Measurements from ENCODE around the gene CDK12. TPM values are rescaled to one million over a fixed set of nuclear protein-coding genes. Genes with fewer than 3 reads are reported as not detected.
A peak's percentile ranks its signal among the peaks of the same experiment; 100 is the strongest.
"Not testable (repeated sequence)": the region's sequence is repeated elsewhere in the genome, so short reads cannot be mapped to it uniquely, and the experiment has no call there.

CDK12 gene
- total RNA-seq, 1 experiment from 2014 or later, result 13.3 TPM

DNA sequence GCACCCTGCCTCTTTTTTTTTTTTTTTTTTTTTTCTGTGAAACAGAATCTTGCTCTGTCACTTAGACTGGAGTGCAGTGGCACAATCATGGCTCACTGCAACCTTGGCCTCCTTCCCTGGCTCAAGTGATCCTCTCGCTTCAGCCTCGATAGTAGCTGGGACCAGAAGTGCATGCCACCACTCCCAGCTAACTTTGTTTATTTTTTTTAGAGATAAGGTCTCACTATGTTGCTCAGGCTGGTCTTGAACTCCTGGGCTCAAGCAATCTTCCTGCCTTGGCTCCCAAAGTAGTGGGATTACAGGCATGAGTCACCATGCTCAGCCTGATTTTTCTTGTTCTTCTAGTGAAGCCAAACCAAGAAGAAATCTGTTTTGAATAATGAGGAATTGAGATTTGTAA, 25.0 kb downstream of the CDK12 start:
- in situ Hi-C loops (cut with HindIII; ENCODE audit: low pct_unique_long_range_greater_than_20kb, low sequenced_read_pairs), result no loop called here
- peak; percentile 51 for DNase-seq (ENCODE audit: low read depth)

DNA sequence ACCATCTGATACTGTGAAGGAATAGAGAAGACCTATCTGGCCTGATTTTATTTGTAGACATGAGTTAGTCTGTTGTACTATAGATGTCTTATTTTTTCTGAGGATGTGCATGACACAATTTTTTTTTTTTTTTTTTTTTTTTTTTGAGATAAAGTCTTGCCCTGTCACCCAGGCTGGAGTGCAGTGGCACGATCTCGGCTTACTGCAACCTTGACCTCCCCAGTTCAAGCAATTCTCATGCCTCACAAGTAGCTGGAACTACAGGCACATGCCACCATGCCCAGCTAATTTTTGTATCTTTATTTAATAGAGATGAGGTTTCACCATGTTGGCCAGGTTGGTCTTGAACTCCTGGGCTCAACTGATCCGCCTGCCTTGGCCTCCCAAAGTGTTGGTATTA, 26.2 kb downstream of the CDK12 start:
- DNase-seq (ENCODE audit: low read depth); in situ Hi-C loops (cut with HindIII; ENCODE audit: low pct_unique_long_range_greater_than_20kb, low sequenced_read_pairs): not testable (repeated sequence)

DNA sequence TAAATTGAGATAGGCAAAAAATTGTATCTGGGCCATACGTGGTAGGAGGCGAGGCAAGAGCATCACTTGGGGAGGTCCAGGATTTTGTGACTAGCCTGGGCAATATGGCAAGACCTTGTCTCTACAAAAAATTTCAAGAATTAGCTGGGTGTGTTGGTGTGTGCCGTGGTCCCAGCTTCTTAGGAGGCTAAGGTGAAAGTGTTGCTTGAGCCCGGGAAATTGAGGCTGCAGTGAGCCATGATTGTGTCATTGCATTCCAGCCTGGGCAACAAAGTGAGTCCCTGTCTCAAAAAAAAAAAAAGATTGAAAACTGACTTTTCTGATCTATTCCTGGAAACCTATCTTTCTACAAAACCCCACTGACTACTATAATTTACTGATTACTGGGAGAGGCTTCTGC, 26.7 kb downstream of the CDK12 start:
- DNase-seq (ENCODE audit: low read depth), result no peak
- in situ Hi-C loops (cut with HindIII; ENCODE audit: low pct_unique_long_range_greater_than_20kb, low sequenced_read_pairs), result no loop called here

DNA sequence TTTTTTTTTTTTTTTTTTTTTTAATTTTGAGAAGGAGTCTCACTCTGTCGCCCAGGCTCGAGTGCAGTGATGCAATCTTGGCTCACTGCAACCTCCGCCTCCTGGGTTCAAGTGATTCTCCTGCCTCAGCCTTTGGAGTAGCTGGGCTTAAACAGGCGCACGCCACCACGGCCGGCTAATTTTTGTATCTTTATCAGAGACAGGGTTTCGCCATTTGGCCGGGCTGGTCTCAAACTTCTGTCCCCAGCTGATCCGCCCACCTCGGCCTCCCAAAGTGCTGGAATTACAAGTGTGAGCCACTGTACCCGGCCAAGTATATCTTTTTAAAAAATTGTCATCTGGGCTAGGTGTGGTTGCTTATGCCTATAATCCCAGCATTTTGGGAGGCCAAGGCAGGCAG, 35.6 kb downstream of the CDK12 start:
- in situ Hi-C loops (cut with HindIII; ENCODE audit: low pct_unique_long_range_greater_than_20kb, low sequenced_read_pairs); DNase-seq (ENCODE audit: low read depth): not testable (repeated sequence)

DNA sequence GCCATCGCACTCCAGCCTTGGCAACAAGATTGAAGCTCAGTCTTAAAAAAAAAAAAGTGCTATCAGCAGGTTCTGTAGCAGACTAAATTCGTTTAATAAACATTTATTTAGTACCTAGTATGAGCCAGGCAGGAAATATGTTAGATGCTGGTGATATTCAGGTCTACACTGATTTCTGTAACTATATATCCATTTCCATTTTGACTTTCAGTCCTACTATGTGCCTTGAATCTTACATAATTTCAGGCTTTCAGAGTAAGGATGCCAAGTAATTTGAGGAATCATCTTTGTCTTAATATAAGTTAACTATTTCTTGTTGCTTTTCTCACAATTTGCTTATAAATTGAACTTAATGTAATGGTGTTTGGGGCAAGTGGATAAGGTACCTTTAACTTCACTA, 46.2 kb downstream of the CDK12 start:
- DNase-seq (ENCODE audit: low read depth), result no peak
- in situ Hi-C loops (cut with HindIII; ENCODE audit: low pct_unique_long_range_greater_than_20kb, low sequenced_read_pairs), result no loop called here

DNA sequence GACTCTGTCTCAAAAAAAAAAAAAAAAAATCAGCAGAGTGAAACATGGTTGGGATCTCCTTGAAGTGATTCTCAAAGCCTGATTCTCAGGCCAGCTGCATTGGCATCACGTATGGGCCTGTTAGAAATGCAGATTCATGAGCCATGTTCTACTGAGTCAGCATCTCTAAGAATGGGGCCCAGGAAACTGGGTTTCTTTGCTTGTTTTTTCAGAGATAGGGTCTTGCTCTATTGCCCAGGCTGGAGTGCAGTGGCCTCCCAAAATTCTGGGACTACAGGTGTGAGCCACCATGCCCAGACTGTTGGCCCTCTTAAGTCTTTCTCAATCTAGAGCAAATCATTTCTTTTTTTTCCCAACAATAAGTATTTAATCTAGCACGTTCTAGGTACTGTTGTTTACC, 47.7 kb downstream of the CDK12 start:
- DNase-seq (ENCODE audit: low read depth), result no peak
- in situ Hi-C loops (cut with HindIII; ENCODE audit: low pct_unique_long_range_greater_than_20kb, low sequenced_read_pairs), result no loop called here

DNA sequence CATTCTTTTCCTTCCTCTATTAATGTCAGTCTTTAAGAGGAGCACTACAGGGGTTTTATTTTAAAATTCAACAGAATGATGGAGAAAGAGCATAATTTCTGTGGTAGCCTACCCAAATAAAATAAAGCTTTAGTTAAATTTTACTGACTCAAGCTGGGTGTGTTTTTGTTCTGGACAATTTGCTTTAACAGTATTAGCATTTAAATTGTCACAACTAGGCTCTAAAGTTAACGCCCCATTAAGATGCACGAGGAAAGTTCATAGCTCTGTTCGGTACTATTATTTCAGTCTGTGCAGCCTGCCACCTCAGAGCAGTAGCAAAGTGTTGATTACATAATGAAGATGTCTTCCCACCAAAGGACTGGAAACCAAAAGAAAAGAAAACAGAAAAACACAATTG, 52.0 kb downstream of the CDK12 start:
- in situ Hi-C loops (cut with HindIII; ENCODE audit: low pct_unique_long_range_greater_than_20kb, low sequenced_read_pairs), result no loop called here
- no peak for DNase-seq (ENCODE audit: low read depth)

DNA sequence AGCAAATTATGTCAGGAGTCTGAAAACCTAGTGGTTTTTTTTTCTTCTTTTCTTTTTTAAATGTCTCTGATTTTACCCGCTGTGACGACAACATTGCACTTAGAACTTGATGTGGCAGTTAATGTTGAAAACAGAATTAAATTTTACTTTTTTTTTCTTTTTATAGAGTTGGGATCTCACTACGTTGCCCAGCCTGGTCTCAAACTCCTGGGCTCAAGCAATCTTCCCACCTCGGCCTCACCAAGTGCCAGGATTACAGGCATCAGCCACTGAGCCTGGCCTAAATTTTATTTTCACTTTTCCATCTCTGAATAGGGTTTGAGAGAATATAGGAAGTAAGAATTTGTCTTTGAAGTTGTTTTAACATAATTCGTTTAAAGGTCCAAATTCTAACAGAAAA, 52.6 kb downstream of the CDK12 start:
- in situ Hi-C loops (cut with HindIII; ENCODE audit: low pct_unique_long_range_greater_than_20kb, low sequenced_read_pairs), result no loop called here
- DNase-seq (ENCODE audit: low read depth), result no peak

DNA sequence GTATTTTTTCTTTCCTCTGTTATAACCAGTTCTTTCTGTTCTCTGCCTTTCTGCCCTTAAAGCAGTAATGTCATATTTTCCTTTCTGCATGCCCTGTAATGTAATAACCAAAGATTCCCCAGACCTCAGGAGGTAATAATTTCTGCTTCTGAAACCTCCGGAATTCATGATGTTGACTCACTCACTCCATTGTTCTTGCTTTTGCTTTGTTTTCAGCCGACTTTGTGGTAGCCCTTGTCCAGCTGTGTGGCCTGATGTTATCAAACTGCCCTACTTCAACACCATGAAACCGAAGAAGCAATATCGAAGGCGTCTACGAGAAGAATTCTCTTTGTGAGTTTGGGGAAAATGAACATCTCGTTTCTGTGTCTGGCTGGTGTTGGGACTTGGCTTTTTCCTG, 55.9 kb downstream of the CDK12 start:
- in situ Hi-C loops (cut with HindIII; ENCODE audit: low pct_unique_long_range_greater_than_20kb, low sequenced_read_pairs), result no loop called here
- DNase-seq (ENCODE audit: low read depth), result no peak

DNA sequence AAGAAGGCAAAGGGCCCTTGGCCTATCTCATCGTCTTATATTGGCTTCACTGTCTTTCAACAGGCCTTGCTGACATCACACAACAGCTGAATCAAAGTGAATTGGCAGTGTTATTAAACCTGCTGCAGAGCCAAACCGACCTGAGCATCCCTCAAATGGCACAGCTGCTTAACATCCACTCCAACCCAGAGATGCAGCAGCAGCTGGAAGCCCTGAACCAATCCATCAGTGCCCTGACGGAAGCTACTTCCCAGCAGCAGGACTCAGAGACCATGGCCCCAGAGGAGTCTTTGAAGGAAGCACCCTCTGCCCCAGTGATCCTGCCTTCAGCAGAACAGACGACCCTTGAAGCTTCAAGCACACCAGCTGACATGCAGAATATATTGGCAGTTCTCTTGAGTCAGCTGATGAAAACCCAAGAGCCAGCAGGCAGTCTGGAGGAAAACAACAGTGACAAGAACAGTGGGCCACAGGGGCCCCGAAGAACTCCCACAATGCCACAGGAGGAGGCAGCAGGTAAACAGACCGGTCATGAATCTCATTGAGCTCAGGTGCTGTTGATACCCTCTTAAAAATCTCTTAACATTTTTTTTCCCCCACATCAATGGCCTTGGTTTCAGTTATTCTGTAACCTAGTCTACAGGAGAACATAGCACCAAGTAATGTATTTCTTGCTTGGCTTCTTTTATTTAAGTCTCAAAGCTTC, 64.7 kb downstream of the CDK12 start:
- in situ Hi-C loops (cut with HindIII; ENCODE audit: low pct_unique_long_range_greater_than_20kb, low sequenced_read_pairs), result loop anchor here (25.0 kb wide), 1 partner anchor 161 kb away; the partner anchor contains the start of gene PGAP3
- DNase-seq (ENCODE audit: low read depth), result no peak

DNA sequence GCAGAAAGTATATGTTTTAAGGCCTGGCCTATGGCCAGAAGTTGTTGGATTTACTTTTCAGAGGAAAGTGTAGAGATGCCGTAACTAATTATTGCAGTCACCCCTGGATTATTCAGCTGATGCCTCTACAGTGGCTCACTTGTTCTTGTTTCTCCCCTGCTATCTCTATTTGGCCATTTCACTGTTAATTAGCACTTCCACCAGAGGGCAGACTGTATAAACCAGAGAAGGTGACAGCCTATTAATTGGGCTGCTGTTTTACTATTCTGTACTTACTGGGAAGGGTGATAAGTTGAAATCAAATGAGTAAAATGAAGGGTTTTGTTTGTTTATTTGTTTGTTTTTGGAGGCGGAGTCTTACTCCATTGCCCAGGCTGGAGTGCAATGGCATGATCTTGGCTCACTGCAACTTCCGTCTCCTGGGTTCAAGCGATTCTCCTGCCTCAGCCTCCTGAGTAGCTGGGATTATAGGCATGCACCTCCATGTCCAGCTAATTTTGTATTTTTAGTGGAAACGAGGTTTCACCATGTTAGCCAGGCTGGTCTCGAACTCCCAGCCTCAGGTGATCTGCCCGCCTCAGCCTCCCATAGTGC, 66.0 kb downstream of the CDK12 start:
- in situ Hi-C loops (cut with HindIII; ENCODE audit: low pct_unique_long_range_greater_than_20kb, low sequenced_read_pairs), result loop anchor here (25.0 kb wide), 1 partner anchor 160 kb away; the partner anchor contains the start of gene PGAP3
- peak; percentile 37 for DNase-seq (ENCODE audit: low read depth)

DNA sequence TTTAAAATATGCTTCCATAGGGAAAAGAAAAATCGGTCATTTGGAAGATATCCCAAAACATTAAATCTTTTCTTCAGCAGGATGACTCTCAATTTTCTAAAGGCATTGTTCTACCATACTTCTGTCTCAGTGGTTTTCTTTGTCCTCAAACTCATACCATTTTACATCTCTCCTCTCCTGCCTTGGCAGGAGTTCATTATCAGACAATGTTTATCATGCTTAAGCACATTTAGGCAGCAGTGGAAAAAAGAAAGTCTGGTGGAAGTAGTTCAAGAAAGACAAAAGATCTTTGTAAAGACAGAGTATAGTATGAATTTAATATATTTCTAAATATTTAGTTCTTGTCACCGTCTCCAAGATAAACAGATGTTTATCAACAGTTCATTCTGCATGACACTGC, 68.2 kb downstream of the CDK12 start:
- DNase-seq (ENCODE audit: low read depth), result no peak
- in situ Hi-C loops (cut with HindIII; ENCODE audit: low pct_unique_long_range_greater_than_20kb, low sequenced_read_pairs), result loop anchor here (25.0 kb wide), 1 partner anchor 158 kb away; the partner anchor contains the start of gene PGAP3

DNA sequence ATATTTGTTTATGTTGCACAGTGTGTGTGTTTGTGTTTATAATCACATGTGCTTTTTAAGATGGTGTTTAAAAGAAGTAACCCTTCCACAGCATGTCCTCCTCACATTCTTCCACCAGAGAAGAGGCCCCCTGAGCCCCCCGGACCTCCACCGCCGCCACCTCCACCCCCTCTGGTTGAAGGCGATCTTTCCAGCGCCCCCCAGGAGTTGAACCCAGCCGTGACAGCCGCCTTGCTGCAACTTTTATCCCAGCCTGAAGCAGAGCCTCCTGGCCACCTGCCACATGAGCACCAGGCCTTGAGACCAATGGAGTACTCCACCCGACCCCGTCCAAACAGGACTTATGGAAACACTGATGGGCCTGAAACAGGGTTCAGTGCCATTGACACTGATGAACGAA, 69.2 kb downstream of the CDK12 start:
- DNase-seq (ENCODE audit: low read depth), result no peak
- in situ Hi-C loops (cut with HindIII; ENCODE audit: low pct_unique_long_range_greater_than_20kb, low sequenced_read_pairs), result loop anchor here (25.0 kb wide), 1 partner anchor 157 kb away; the partner anchor contains the start of gene PGAP3

DNA sequence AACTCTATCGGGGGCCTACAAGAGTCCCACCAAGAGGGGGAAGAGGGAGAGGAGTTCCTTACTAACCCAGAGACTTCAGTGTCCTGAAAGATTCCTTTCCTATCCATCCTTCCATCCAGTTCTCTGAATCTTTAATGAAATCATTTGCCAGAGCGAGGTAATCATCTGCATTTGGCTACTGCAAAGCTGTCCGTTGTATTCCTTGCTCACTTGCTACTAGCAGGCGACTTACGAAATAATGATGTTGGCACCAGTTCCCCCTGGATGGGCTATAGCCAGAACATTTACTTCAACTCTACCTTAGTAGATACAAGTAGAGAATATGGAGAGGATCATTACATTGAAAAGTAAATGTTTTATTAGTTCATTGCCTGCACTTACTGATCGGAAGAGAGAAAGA, 70.0 kb downstream of the CDK12 start:
- in situ Hi-C loops (cut with HindIII; ENCODE audit: low pct_unique_long_range_greater_than_20kb, low sequenced_read_pairs), result loop anchor here (25.0 kb wide), 1 partner anchor 156 kb away; the partner anchor contains the start of gene PGAP3
- DNase-seq (ENCODE audit: low read depth), result no peak

DNA sequence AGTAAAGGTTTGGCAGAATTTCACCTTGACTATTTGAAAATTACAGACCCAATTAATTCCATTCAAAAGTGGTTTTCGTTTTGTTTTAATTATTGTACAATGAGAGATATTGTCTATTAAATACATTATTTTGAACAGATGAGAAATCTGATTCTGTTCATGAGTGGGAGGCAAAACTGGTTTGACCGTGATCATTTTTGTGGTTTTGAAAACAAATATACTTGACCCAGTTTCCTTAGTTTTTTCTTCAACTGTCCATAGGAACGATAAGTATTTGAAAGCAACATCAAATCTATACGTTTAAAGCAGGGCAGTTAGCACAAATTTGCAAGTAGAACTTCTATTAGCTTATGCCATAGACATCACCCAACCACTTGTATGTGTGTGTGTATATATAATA, 72.6 kb downstream of the CDK12 start:
- in situ Hi-C loops (cut with HindIII; ENCODE audit: low pct_unique_long_range_greater_than_20kb, low sequenced_read_pairs), result loop anchor here (25.0 kb wide), 1 partner anchor 153 kb away; the partner anchor contains the start of gene PGAP3
- no peak for DNase-seq (ENCODE audit: low read depth)

DNA sequence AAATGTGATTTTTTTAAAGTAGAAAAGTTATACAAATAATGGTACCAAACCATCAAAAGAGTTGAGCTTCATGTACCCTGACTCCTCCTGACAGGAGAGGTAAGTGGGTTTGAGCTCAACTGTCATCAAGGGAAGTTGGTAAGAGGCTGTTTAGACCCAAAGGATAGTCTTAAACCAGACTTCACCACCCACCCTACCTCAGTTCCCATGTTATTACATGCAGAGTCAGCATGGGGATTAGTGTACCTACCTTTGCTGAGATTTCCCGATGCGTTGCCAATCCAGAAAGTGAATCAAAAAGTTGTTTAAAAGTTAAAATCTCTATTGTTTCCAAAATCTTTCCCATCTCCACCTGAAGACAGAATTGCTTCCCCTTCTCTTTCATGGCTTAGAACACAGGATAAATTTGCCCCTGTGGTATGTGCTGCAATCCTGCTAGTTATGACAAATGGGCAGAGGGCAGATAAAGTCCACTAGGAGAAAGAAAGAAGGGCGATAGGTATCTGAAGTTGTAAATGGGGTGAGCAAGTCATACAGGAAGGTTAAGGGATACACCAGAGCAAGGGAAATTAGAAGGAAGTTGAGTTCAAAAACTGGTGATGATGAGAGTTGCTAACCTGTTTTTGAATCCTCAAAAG, 73.6 kb downstream of the CDK12 start:
- in situ Hi-C loops (cut with HindIII; ENCODE audit: low pct_unique_long_range_greater_than_20kb, low sequenced_read_pairs), result loop anchor here (25.0 kb wide), 1 partner anchor 152 kb away; the partner anchor contains the start of gene PGAP3
- DNase-seq (ENCODE audit: low read depth), result no peak

DNA sequence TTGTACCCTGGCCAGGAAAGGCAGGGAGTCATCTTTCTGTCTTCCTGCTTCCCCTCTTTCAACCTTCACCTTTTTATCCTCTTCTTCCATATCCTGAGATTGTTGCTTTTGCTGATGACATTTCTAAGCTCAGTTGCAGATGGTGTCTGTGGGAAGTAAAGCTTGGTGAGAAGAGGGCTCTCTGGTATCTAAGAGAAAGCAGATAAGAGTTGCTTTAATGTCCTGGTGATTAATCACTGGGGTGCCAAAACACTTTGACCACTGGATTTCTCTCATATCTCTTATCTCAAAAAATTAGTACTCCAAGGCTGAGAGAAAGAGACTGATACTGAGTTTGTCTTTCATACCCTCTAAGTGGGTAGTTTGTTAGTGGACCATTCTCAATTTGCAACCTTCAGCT, 75.2 kb downstream of the CDK12 start:
- DNase-seq (ENCODE audit: low read depth), result no peak
- in situ Hi-C loops (cut with HindIII; ENCODE audit: low pct_unique_long_range_greater_than_20kb, low sequenced_read_pairs), result loop anchor here (25.0 kb wide), 1 partner anchor 151 kb away; the partner anchor contains the start of gene PGAP3

DNA sequence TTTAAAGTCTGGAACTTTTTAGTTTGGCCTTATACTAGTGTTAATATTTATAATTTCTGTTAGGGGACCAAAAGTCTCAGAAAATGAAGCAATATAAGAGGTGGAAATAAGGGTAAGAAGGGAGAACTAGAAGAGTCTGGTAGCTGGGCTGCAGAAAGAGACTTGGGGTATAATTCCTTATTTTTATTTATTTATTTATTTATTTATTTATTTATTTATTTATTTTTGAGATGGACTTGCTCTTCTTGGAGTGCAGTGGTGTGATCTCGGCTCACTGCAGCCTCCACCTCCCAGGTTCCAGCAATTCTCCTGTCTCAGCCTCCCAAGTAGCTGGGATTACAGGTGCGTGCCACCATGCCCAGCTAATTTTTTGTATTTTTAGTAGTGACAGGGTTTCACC, 76.1 kb downstream of the CDK12 start:
- in situ Hi-C loops (cut with HindIII; ENCODE audit: low pct_unique_long_range_greater_than_20kb, low sequenced_read_pairs), result loop anchor here (25.0 kb wide), 1 partner anchor 150 kb away; the partner anchor contains the start of gene PGAP3
- DNase-seq (ENCODE audit: low read depth), result not testable (repeated sequence)

DNA sequence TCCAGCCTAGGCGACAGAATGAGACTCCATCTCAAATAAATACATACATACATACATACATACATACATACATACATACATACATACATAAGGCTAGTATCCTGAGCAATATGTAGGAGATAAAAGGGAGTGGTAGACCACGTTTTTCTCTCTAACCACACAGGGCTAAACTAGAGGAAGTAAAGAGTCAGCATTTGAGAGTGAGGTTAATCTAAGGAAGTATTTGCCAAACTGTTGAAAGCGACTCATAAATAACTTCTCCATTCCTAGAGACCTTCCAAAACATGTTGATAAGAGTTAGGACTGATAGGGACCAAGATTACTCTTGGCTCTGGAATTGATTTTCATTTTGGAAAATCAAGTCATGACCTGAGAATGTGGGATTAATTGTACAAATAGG, 77.6 kb downstream of the CDK12 start:
- in situ Hi-C loops (cut with HindIII; ENCODE audit: low pct_unique_long_range_greater_than_20kb, low sequenced_read_pairs), result loop anchor here (25.0 kb wide), 1 partner anchor 148 kb away; the partner anchor contains the start of gene PGAP3
- no peak for DNase-seq (ENCODE audit: low read depth)

Data from Caki2 (cell line).